Stimulated activated CD4-positive, alpha-beta T cell treated with anti-CD3 and anti-CD28 coated beads, Interleukin-15, amount 100 ng/mL, for 24 hours (primary cell): ENCODE measurements around the gene NSD1.
"Not testable (repeated sequence)": the region's sequence is repeated elsewhere in the genome, so short reads cannot be mapped to it uniquely, and the experiment has no call there.

Experiments
- DNase-seq: peaks from one replicate; pipeline ENCODE4 v3.0.0-alpha.2; 2020

NSD1 gene

GRCh38 chr5:177177847-177178437, 44.4 kb downstream of the NSD1 start:
- DNase-seq: not testable (repeated sequence)

- no peak for DNase-seq
Measured at GRCh38 chr5:177178733-177179304, 45.2 kb downstream of the NSD1 start.

DNA sequence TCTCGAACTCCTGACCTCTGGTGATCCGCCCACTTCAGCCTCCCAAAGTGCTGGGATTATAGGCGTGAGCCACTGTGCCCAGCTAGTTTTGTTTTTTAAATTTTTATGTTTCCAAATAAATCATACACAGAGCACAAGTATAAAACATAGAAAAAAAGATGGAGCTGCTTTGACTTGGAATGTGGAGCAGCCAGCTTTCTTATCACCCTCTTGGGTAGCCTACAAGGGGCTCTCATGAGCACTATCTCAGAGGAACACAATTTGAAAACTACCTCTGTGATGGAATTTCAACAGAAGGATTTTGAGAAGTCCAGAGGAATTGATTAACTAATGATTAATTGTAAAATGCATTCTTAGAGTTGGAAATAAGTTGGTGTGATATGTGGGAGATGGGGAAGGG, 45.9 kb downstream of the NSD1 start:
- DNase-seq: no peak

- DNase-seq: no peak
Measured at GRCh38 chr5:177183142-177183541, 49.6 kb downstream of the NSD1 start.

GRCh38 chr5:177183766-177184360, 50.3 kb downstream of the NSD1 start:
- DNase-seq: no peak

GRCh38 chr5:177185993-177186392, 52.4 kb downstream of the NSD1 start:
- DNase-seq: no peak

DNA sequence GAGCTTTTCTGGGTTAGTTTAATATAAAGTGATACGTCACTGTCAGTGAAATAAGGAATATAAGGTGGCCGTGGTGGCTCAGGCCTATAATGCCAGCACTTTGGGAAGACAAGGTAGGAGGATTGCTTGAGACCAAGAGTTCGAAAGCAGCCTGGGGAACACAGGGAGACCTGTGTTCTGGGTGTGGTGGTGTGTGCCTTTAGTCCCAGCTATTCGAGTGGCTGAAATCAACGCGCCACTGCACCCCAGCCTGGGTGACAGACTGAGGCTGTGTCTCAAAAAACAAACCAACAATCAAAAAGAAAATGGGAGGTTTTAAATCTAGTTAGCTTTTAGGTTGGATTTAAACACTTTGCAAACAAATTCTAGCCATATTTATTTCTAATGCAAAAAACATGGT, 53.1 kb downstream of the NSD1 start:
- no peak for DNase-seq

- DNase-seq: no peak
Measured at GRCh38 chr5:177188775-177189174, 55.2 kb downstream of the NSD1 start.

- DNase-seq: no peak
Measured at GRCh38 chr5:177189416-177189815, 55.8 kb downstream of the NSD1 start.

- no peak for DNase-seq
Measured at GRCh38 chr5:177189965-177190364, 56.4 kb downstream of the NSD1 start.

- DNase-seq: no peak
Measured at GRCh38 chr5:177194268-177194667, 60.7 kb downstream of the NSD1 start.

DNA sequence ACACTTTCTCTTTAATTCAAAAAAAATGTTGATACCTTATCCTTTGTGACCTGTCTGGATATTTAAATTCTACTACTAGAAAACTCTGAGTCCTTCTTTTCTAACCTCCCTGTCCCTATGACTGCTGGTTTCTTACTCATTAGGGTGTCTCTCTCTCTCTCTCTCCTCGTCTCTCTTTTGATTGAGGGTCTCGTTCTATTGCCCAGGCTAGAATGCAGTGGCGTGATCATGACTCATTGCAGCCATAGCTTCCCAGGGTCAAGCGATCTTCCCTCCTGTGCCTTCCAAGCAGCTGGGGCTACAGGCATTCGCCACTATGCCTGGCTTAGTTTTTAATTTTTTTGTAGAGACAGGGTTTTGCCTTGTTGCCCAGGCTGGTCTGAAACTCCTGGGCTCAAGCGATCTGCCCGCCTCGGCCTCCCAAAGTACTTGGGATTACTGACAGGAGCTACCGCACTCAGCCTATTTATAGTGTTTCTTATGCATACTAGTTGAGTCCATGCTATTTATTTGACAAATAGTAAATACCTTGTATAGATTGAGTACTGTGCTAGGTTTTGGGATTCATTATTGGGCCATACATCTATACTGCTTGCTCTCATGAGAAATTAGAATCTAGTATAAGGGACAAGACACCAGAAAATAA, 61.9 kb downstream of the NSD1 start:
- no peak for DNase-seq

GRCh38 chr5:177198738-177199137, 65.2 kb downstream of the NSD1 start:
- DNase-seq: no peak

DNA sequence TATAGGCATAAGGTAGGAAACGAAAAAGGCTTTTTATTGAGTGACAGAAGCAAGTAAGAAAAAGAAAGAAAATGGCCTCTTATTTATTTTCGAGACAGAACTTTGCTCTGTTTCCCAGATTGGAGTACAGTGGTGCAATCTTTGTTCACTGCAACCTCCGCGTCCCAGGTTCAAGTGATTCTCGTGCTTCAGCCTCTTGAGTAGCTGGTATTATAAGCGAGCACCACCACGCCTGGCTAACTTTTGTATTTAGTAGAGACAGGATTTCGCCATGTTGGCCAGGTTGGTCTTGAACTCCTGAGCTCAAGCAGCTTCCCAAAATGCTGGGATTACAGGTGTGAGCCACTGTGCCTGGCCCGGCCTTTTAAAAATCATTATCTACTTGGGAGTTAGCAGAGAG, 70.7 kb downstream of the NSD1 start:
- no peak for DNase-seq

GRCh38 chr5:177209610-177210009, 76.0 kb downstream of the NSD1 start:
- no peak for DNase-seq

DNA sequence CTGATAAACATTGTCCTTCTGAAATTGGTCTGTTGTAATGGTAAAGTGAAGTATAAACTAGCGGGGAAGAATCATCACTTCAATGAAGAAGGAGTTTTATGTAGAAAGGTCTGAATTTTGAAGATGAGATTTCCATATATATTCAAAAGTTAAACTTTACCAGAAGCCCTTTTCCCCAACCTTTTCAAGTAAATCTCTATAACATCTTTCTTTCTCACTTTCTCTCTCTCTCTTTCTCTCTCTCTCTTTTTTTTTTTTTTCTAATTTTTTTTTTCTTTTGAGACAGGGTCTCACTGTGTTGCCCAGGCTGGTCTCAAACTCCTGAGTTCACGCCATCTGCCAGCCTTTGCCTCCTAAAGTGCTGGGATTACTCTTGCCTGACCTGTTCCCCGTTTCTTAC, 78.7 kb downstream of the NSD1 start:
- no peak for DNase-seq

GRCh38 chr5:177220576-177220975, 87.0 kb downstream of the NSD1 start:
- DNase-seq: no peak

GRCh38 chr5:177222269-177222668, 88.7 kb downstream of the NSD1 start:
- no peak for DNase-seq

GRCh38 chr5:177225798-177226197, 92.2 kb downstream of the NSD1 start:
- no peak for DNase-seq

DNA sequence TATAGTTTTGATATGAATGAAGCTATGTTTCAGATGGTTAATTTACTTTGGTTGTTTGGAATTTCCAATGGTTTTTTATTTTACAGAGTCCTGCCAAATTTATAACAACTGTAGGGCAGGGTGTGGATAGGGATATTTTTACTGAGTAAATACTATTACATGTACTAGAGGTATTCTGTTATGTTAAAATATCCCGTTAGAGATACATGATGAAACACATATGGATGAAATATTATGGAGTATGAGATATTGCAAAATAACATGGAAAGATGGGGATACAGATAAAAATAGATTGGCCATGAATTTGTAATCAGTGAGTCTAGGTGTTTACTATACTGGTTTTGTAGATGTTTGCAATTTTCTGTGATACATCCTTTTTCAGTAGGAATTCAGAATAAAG, 93.3 kb downstream of the NSD1 start:
- no peak for DNase-seq

- DNase-seq: no peak
Measured at GRCh38 chr5:177228751-177229150, 95.2 kb downstream of the NSD1 start.

GRCh38 chr5:177230660-177231059, 97.1 kb downstream of the NSD1 start:
- no peak for DNase-seq

- DNase-seq: no peak
Measured at GRCh38 chr5:177231479-177232250, 98.1 kb downstream of the NSD1 start.

DNA sequence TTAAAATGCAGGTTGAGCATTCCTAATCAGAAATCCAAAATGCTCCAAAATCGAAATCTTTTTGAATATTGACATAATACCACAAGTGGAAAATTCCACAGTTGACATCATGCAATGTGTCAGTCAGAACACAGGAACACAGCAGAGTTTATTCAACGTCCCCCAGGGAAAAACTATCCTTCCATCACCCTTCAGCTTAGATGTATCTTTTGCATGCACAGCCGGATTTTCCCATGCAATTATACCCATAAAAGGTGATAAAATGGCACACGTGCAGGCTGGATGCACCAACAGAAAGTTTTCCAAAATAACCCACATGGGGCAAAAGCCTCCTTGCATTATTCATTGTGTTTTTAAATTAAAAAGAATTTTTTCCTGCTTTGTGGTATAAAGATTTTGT, 98.8 kb downstream of the NSD1 start:
- DNase-seq: no peak
